ENCODE data around the gene CACNA2D3.

The CACNA2D3 gene

DNA sequence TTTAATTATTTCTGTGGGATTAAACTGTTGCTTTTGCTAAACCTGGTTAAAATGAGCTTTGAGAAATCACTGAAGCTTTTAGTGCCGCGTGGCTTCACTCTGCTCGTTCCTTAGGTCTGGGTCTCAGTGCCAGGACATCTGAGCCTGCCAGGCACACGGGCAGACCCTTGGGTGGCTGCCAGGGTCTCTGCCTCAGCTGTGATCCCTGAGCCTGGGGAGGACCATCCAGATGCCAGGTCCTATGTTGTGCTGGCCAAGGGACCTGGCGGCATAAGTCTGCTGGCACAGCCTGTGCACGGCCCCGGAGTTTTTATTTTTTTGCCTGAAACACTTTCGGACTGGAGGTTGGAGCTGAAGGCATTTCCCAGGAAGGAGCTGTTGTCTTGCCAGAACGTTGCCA is 477.4 kb downstream of the CACNA2D3 start:
- no peak overlapping the region for H3K4me3 ChIP-seq (ENCODE audit: insufficient read depth, low read length, poor library complexity, severe bottlenecking)
- no peaks in the 10 kb centered on the region for H3K9me2 ChIP-seq (replicated peaks; ENCODE audit: insufficient read depth, low read length)
- no peaks in the 10 kb centered on the region for H3K79me2 ChIP-seq (ENCODE audit: insufficient read depth, low read length)
- no peak overlapping the region for H2AFZ ChIP-seq (ENCODE audit: low read depth, low read length, severe bottlenecking)
- no peak for TF ChIP-seq EZH2phosphoT487 (conservative IDR thresholded peaks at IDR 0.05; ENCODE audit: low read length)
- TF ChIP-seq, protein P1, sequence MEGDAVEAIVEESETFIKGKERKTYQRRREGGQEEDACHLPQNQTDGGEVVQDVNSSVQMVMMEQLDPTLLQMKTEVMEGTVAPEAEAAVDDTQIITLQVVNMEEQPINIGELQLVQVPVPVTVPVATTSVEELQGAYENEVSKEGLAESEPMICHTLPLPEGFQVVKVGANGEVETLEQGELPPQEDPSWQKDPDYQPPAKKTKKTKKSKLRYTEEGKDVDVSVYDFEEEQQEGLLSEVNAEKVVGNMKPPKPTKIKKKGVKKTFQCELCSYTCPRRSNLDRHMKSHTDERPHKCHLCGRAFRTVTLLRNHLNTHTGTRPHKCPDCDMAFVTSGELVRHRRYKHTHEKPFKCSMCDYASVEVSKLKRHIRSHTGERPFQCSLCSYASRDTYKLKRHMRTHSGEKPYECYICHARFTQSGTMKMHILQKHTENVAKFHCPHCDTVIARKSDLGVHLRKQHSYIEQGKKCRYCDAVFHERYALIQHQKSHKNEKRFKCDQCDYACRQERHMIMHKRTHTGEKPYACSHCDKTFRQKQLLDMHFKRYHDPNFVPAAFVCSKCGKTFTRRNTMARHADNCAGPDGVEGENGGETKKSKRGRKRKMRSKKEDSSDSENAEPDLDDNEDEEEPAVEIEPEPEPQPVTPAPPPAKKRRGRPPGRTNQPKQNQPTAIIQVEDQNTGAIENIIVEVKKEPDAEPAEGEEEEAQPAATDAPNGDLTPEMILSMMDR (IDR thresholded peaks at IDR 0.05; ENCODE audit: insufficient read depth, low read length, poor library complexity, severe bottlenecking) = no peak
- no peak overlapping the region for H3K9ac ChIP-seq (ENCODE audit: low read length)
- no peak overlapping the region for H3K4me2 ChIP-seq (ENCODE audit: low read depth, low read length, poor library complexity, severe bottlenecking)
- no peaks in the 10 kb centered on the region for H3K36me3 ChIP-seq (ENCODE audit: low read length)
- H3K27ac ChIP-seq (ENCODE audit: low read depth, low read length) = no peak overlapping the region
- H3K27me3 ChIP-seq (ENCODE audit: low read length) = no peaks in the 10 kb centered on the region
- H3K9me3 ChIP-seq (ENCODE audit: insufficient read depth, low read length) = no peaks in the 10 kb centered on the region
- H3F3A ChIP-seq (ENCODE audit: insufficient read depth) = no peaks in the 10 kb centered on the region
- H4K20me1 ChIP-seq (ENCODE audit: low read depth, low read length) = no peaks in the 10 kb centered on the region

DNA sequence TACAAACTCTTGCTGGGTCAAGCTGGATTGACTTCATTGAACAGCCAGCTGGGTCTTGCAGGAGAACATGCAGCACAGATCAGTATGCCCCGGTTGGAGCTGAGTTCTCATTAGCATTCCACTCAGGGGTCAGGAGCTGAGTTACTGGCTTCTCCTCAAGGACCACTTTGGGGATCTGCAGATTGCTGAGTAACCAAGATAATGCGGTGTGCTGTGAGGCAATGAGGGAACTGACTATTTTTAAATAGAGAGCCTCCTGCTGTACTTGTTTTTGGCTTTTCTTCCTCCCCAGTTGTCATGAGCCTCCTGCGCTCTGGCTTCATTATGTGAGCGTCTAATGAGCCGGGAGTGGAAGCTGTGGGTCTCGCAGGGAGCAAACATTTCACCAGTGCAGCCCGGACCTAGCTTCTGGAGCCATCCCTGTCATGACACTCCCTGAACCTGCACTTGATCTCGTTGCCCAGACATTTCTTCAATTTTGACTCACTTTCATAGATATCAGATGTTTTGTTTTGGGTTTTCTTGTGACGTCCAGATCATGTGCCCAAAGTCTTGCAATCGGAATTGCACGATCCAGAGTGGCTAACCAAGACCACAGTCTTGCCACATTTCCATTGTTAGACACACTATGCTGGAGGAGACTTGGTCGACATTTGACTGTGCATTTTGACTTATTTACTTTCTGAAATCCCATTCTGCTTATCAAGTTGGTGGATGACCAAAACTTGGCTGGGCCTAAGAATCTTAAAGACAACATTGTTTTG is 478.3 kb downstream of the CACNA2D3 start:
- Histone ChIP-seq H4K20me1 (ENCODE audit: low read depth, low read length) (no peaks in the 10 kb centered on the region), H3K4me3 (ENCODE audit: insufficient read depth, low read length, poor library complexity, severe bottlenecking) (no peak overlapping the region), H3K9ac (ENCODE audit: low read length) (no peak overlapping the region), H3K9me2 (replicated peaks; ENCODE audit: insufficient read depth, low read length) (no peaks in the 10 kb centered on the region), H3K79me2 (ENCODE audit: insufficient read depth, low read length) (no peaks in the 10 kb centered on the region), H3F3A (ENCODE audit: insufficient read depth) (no peaks in the 10 kb centered on the region), H3K27ac (ENCODE audit: low read depth, low read length) (no peak overlapping the region), H3K9me3 (ENCODE audit: insufficient read depth, low read length) (no peaks in the 10 kb centered on the region), H3K4me2 (ENCODE audit: low read depth, low read length, poor library complexity, severe bottlenecking) (no peak overlapping the region), H3K27me3 (ENCODE audit: low read length) (no peaks in the 10 kb centered on the region), H2AFZ (ENCODE audit: low read depth, low read length, severe bottlenecking) (no peak overlapping the region), H3K36me3 (ENCODE audit: low read length) (no peaks in the 10 kb centered on the region)
- TF ChIP-seq, protein P1 (IDR thresholded peaks at IDR 0.05; ENCODE audit: insufficient read depth, low read length, poor library complexity, severe bottlenecking) = no peak
- TF ChIP-seq EZH2phosphoT487 (conservative IDR thresholded peaks at IDR 0.05; ENCODE audit: low read length) = no peak

DNA sequence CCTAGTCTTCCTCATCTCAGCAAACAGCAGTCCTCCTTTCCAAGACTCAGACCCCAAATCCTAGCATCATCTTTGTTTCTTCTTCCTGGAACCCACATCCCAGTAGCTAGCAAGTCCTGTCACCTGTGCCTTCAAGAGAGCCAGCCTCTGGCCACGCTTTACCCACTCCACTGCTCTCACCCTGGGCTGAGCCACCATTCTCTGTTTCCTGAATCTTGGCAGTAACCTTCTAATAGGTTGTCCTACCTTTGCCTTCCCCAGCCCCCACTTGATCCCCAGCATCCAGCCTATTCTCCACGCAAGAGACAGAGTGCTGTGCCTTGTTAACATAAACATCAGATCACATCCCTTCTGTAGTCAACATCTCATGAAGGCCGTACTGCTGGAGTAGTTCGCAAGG is 482.1 kb downstream of the CACNA2D3 start:
- no peak overlapping the region for H2AFZ ChIP-seq (ENCODE audit: low read depth, low read length, severe bottlenecking)
- H3K4me3 ChIP-seq (ENCODE audit: insufficient read depth, low read length, poor library complexity, severe bottlenecking) = no peak overlapping the region

More for the DNA sequence above, 482.1 kb downstream of the CACNA2D3 start:
- H3K27ac ChIP-seq (ENCODE audit: low read depth, low read length) = no peak overlapping the region
- no peak overlapping the region for H3K9ac ChIP-seq (ENCODE audit: low read length)
- TF ChIP-seq EZH2phosphoT487 (conservative IDR thresholded peaks at IDR 0.05; ENCODE audit: low read length) = no peak
- TF ChIP-seq, protein P1 (IDR thresholded peaks at IDR 0.05; ENCODE audit: insufficient read depth, low read length, poor library complexity, severe bottlenecking) = no peak
- no peaks in the 10 kb centered on the region for H3K79me2 ChIP-seq (ENCODE audit: insufficient read depth, low read length)
- H3F3A ChIP-seq (ENCODE audit: insufficient read depth) = no peaks in the 10 kb centered on the region
- no peaks in the 10 kb centered on the region for H3K36me3 ChIP-seq (ENCODE audit: low read length)
- H3K9me2 ChIP-seq (replicated peaks; ENCODE audit: insufficient read depth, low read length) = no peaks in the 10 kb centered on the region
- no peaks in the 10 kb centered on the region for H3K27me3 ChIP-seq (ENCODE audit: low read length)
- no peak overlapping the region for H3K4me2 ChIP-seq (ENCODE audit: low read depth, low read length, poor library complexity, severe bottlenecking)
- no peaks in the 10 kb centered on the region for H4K20me1 ChIP-seq (ENCODE audit: low read depth, low read length)
- H3K9me3 ChIP-seq (ENCODE audit: insufficient read depth, low read length) = no peaks in the 10 kb centered on the region

Data from SU-DHL-6 (cell line).